DMS79 (cell line): ENCODE data around the gene TPCN2.
"Not testable (repeated sequence)": the region's sequence is repeated elsewhere in the genome, so short reads cannot be mapped to it uniquely, and the experiment has no call there.

Experiments
- DNase-seq: peaks from one replicate; lab custom pipeline; 2025; lab: John Stamatoyannopoulos, UW

Gene TPCN2

DNA sequence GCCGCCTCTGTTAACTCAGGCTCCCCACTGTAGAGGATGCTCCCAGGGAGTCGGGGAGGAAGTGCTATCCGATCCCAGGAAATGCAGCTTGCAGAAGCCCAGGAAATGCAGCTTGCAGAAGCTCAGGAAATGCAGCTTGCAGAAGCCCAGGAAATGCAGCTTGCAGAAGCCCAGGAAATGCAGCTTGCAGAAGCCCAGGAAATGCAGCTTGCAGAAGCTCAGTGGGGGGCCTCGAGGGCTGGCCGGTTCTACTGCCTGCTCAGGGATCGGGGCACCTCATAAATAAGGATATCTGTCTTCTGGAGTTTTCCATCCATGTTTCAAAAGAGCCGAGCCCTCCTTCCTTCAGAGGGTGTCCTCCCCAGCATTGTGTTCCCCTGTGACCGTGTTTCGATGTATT lies 81.9 kb downstream of the TPCN2 start:
- no peak for DNase-seq

DNA sequence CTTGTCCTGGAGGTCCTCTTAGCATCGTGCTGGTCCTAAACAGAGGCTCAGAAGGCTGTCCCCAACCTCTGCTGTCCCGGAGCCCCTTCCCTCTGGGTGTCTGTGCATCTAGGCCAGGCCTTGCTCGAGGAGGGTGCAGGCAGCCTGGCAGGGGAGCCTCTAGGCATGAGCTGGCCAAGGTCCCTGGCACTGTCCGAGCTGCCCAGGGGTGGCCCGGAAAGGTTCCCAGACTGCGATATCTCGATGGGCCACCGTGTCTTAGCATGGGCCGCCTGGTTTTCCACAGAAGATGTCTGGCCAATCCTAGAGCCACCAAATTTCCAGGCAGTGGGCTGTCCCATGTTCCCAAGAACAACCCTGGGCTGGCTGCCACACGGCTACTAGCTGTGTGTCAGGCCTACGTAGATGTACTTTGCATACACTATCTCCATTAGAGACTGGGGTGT lies 82.4 kb downstream of the TPCN2 start:
- DNase-seq: no peak

DNA sequence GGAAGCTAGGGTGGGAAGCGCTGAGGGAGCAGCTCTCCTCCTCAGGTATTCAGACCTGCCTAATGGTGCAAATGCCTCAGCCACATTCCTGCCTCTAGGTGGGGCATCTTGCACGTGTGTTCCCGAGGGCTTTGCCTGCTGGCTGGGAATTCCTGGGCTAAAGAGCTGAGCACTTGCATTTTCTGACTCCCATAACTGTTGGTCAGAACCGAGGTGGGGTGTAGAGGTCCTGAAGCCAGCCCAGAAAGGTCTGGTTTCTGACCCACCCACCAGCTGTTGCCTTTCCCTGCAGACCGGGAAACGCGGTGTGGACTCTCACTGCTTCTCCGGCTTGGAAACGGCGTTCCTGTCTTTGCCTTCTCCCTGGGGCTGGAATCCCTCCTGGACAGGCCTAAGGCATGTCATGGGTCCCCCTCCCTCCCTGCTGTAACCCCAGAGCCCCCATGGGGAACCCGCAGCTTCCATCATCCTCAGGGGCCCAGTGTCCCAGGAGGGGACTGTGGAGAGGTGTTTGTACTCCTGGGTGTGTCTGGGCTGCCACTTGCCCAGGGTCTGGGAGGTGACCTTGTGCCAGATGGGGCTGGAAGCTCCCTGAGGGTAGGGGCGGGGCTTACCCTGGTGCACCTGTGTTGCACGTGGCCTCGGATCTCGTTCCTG lies 83.0 kb downstream of the TPCN2 start:
- no peak for DNase-seq

DNA sequence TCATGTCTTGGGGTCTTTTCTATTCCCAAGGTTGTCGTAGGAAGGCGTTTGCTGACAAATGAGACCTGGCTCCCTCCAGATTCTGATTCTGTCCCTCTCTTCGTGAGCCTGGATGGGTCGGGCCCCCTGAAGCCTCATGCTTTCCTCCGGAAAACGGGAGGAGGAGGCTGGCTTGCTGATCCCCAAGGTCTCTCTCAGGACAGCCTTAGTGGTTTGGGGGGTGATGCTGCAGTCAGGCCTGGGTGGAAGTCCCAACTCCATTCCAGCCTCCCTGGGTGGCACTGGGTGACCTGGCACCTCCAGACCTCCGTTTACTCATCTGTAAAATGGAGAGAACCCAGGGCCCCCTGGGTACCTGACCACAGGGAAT lies 83.6 kb downstream of the TPCN2 start:
- no peak for DNase-seq

DNA sequence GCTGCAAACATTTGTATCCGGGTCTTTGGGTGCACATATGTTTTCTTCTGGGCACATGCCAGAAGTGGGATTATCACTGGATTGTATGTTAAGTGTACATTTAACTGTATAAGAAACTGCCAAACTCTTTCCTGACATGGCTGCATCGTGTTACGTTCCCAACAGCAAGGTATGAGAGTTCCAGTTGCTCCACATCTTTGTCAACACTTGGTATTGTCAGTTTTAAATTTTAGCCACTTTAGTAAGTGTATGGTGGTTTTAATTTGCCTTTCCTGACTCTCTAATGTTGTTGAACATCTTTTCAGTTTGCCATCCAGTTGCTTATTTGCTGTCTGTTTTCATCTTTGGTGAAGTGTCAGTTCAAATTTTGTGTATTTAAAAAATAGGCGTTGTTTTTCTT lies 84.5 kb downstream of the TPCN2 start:
- no peak for DNase-seq

DNA sequence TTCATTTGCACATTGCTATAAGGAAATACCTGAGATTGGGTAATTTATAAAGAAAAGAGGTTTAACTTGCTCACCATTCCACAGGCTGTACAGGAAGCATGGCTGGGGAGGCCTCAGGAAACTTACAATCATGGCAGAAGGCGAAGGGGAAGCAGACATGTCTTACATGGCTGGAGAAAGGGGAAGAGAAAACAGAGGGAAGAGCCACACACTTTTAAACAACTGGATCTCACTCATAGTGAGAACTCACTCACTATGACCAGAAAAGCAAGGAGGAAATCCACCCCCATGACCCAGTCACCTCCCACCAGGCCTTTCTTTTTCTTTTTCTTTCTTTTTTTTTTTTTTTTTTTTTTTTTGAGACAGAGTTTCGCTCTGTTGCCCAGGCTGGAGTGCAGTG lies 85.5 kb downstream of the TPCN2 start:
- not testable (repeated sequence) for DNase-seq

DNA sequence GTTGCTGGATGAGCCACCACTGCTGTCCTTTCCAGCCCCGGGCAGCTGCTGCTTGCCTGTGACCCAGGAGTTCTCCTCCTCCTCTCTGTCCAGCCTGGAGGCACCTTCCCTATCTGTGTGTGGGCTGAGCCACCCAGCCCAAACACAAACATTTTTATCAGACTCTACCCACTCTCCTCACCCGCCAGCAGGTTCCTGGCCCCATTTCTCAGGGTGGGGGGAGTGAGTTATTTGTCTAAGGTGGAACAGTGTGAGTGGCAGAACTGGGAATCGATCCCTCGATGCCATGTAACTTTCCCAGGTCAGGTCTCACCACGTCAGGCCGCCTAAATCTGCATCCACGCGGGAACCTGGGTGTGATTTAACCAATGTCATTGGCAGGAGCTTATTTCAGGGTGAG lies 86.2 kb downstream of the TPCN2 start:
- DNase-seq: no peak

DNA sequence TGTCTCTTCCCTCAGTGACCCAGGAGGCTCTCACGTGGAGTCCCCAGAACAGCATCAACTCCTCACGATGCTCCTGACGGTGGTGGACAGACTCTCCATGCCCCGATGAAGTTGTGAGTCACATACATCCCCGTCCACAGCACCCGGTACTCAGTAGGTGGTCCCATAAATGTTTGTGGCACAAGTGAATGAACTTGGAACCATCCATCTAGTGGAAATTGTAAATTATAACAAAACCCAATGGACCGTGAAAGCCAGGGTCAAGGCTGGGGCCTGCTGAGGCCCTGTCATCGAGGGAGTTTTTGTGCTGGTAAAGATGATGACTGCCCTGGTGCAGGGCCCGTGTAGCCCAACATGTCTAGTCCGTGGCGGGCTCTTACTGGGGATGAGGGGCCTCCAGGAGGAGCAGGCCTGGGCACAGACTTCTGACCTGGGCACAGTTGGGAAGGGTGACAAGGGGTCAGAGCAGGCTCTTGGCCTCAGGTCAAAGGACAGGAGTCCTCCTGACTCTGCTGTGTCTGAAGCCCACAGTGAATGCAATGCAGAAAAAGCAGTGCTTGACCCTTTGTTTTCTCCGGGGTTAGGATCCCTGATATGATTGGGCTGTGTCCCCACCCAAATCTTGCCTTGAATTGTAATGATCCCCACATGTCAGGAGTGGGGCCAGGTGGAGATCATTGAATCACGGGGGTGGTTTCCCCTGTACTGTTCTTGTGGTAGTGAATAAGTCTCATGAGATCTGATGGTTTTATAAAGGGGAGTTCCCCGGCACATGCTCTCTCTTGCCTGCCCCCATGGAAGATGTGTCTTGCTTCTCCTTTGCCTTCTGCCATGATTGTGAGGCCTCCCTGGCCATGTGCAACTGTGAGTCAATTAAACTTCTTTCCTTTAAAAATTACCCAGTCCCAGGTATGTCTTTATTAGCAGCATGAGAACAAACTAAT lies 87.0 kb downstream of the TPCN2 start:
- no peak for DNase-seq

DNA sequence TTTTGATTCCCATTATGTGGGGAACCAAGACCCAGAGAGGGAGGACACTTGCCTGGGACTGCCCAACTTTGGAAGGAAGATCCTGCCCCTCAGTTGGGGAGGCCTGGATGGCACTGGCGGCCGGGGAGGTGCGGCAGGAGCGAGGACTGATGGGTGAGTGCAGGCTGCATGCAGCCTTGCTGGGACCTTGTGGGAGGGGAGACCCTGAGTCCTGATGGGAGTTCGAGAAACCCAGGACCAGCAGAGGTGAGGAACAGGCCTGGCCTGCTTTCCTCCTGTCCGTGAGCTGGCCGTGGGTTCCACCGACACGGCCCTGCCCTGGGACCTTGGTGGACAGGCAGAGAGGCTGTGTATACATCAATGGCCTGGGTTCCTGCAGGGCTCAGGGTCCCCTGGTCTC lies 87.7 kb downstream of the TPCN2 start:
- DNase-seq: no peak

DNA sequence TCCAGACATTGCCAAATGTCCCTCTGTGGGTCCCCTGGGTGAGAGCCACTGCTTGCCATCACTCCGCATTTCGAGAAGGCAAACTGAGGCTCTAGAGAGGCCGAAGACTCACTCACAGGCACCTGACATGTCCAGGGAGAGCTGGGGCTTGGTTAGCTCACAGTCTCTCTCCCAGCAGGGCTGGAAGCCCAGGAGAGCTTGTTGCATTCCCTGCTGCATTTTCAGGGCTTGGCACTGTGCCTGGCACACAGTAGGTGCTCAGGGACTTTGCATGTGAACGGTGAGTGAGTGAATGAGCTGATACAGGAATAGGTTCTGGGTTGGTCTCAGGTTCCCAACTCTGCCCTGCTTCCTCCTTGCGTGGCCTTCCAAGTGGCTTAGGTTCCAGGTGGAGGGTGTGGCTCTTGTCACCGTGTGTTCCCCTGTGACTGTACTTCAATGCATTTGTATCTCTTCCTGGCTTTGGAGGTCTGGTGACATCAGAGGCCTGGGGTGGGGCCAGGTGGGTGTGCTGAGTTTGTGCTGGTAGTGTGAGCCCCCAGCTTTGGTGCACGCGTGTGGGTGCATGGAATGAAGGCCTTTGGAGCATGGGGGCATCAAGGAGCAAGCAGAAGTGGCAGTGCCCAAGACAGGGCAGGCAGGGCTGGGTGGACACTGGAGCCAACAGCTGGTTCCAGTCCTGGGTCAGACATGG lies 88.6 kb downstream of the TPCN2 start:
- no peak for DNase-seq

DNA sequence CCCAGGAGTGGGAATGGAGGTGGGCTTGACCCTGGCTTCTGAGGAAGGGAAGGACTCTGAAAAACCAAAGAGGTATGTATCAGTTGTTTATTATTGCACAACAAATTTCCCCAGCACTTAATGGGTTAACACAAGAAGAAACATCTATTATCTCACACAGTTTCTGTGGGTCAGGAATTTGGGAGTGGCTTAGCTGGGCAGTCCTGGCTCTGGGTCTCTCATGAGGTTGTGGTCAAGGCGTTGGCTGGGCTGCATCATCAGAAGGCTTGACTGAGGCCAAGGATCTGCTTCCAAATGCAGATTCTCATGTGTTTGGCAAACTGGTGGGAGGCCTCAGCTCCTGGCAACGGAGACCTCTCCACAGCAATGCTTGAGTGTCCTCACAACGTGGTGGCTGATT lies 89.5 kb downstream of the TPCN2 start:
- no peak for DNase-seq

DNA sequence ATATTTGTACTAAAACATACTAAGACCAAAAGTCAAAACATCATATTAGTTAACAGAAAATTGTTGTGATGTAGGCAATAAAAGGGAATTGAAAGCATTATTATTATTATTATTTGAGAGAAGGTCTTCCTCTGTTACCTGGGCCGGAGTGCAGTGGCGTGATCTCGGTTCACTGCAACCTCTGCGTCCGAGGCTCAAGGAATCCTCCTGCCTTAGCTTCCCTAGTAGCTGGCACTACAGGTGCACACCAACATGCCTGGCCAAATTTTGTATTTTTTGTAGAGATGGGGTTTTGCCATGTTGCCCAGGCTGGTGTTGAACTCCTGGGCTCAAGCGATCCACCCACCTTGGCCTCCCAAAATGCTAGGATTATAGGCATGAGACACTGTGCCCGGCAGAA lies 91.4 kb downstream of the TPCN2 start:
- DNase-seq: not testable (repeated sequence)

DNA sequence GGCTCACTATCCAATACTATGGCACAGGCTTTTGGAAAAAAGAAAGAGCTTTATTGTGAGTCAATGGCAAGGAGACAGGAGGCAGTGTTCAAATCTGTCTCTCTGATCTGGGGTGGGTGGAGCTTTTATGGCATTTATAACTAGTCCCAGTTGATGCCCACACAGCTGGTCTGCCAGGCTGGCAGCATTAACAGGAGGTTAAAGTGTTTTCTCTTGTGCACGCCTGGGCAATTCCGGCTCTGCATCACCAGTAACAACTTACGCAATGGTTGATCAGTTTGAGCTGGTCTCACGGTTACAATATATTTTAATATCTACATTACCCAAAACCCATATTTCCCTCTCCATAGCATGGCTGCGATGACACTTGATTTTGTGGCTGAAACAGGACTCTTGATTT lies 91.9 kb downstream of the TPCN2 start:
- no peak for DNase-seq

DNA sequence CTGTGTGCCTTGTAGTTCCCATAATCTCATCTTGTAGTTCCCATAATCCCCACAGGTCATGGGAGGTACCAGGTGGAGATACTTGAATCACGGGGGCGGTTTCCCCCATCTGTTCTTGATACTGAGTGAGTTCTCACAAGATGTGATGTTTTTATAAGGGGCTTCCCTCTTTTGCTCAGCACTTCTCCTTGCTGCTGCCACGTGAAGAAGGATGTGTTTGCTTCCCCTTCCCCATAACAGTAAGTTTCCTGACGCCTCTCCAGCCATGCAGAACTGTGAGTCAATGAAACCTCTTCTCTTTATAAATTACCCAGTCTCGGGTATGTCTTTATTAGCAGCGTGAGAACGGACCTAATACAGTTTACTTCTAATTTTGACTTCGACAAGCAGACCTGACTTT lies 93.0 kb downstream of the TPCN2 start:
- no peak for DNase-seq

DNA sequence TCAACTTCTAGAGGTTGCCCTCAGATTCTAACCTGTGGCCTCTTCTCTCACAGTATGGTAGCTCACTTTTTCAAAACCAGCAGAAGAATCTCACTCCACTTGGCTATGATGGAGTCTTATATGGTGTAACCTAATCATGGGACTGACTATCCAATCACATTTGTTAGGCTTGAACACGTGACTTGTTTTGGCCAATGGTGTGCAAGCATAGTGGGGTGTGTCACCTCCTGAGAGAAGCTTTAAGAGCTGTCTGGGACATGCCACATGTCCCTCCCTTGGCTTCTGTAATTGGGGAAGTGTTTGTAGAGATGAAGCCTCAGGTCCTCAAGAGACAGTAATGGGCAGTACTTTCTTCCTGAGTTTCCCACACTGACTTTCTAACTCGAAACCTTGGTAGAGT lies 94.2 kb downstream of the TPCN2 start:
- no peak for DNase-seq

DNA sequence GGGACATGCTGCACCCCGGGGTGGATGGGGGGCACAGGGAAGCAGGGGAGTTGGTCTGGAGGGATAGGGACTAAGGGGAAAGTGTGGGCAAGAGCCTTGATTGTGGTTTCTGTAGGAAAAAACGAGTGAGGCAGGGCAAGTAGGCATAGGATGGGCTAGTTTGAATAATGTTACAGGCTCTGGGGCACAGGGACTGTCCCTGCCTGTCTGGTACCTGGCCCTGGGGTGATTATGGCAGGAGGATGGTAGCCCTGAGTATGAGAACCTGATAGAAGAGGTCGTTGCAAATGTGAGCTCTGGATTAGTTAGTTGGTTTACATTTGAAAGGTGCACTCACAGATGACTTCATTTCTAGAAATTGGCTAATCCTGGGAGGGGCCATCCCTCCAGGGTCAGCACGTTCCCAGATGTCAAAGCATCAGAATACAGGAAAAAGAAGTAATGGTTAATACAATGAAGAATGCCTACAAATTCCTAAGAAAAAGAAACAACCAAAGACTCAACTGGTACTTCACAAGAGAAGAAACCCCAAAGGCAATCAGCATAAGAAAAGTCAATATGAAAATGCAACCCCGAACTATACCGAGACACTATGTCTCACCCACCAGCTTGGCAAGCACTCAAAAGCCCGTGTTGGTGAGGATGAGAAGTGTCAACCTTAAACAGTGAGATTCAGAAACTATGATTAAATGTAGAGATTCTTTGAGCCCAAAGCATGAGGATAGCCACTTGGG lies 95.8 kb downstream of the TPCN2 start:
- no peak for DNase-seq

DNA sequence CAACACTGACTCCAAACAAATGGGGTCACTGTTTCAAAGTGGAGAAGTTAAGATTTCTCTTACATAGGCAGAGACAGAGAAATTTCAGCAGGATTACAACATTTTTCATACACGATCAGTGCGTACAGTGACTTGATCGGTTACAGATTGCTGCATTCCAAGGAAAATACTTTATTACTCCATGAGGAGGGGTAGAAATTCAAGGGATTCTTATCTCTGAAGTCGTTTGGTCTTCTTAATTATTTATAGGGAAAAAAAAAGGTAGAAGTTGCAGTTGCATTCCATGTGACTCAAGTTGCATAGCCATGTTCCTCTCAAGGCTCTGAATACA lies 96.3 kb downstream of the TPCN2 start:
- no peak for DNase-seq

DNA sequence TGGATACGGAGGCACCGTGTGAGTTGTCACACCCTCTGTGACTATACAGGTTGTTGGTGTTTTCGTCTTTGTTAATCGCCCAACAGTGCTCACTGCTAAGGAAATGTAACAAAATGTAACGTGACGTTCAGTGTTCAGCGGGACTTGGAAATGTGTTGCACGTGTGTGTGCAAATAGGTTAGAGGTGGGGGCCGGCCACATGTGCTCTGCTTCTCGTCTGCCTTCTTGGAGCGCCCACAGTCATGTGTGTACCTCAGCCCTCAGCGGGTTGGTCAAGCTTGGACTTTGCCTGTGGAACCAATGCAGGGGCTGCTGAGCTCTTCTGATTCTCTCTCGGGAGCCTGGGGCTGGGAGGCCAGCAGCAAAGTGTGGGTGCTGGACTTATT lies 99.6 kb downstream of the TPCN2 start:
- DNase-seq: no peak

DNA sequence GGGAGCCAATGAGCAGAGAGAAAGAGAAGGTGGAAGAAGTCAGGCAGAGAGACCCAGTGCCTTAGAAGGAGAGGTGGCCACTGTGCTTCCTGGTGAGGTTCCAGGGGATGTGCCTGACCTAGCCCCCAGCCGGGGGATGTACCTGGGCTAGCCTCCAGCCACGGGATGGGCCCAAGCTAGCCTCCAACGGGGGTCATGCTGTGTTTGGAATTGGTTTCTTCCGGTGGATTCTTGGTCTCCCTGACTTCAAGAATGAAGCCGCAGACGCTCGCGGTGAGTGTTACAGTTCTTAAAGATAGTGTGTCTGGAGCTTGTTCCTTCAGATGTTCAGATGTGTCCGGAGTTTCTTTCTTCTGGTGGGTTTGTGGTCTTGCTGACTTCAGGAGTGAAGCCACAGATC lies 100.1 kb downstream of the TPCN2 start:
- DNase-seq: no peak

DNA sequence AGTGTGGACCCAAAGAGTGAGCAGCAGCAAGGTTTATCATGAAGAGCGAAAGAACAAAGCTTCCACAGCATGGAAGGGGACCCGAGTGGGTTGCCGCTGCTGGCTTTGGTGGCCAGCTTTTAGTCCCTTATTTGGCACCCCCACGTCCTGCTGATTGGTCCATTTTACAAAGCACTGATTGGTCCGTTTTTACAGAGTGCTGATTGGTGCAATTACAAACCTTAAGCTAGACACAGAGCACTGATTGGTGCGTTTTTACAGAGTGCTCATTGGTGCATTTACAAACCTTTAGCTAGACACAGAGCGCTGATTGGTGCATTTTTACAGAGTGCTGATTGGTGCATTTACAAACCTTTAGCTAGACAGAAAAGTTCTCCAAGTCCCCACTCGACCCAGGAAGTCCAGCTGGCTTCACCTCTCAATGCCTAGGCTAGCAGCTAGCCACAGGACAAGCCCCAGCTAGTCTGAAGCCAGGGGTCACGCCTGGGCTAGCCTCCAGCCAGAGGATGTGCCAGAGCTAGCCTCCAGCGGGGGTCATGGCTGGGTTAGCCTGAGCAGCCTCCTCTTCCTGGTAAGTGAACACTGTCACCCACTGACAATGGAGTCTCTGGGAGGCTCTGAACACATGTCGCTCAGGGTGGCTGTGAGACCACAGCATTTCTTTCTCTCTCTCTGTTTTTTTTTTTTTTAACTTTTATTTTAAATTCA lies 100.8 kb downstream of the TPCN2 start:
- not testable (repeated sequence) for DNase-seq

DNA sequence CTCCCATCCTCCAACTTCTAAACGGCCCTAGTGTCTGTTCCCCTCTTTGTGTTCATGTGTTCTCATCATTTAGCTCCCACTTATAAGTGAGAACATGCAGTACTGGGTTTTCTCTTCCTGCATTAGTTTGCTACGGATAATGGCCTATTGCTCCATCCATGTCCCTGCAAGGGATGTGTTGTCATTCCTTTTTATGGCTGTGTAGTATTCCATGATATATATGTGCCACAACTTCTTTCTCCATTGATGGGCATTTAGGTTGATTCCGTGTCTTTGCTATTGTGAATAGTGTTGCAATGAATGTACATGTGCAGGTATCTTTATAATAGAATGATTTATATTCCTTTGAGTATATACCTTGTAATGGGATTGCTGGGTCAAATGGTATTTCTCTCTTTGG lies 101.4 kb downstream of the TPCN2 start:
- DNase-seq: no peak

DNA sequence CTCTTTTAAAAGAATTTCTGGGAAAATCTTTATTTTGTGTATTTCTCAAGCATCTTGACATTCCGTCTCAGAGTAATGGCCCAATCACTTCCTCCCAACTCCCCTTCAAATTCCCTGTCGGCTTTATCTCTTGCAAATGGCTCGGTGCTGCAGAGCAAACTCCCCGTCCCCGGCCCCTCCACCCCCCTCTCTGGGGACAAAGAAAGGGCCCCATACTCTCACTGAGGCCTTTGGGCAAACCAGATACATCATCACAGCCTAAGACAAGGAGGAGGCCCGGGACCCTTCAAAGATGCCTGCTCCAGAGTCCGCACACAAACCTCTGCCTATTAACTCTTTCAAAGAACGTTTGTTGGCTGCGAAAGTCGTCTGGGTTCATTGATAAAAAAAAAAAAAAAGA lies 103.1 kb downstream of the TPCN2 start:
- DNase-seq: no peak
